Activated T-helper 2 cell treated with anti-CD3 and anti-CD28 coated beads, Interferon-gamma antibody, Interleukin-2, Interleukin-4, amounts not matched to agents 10 μg/mL and 5 μg/mL and 100 μg/mL, durations not matched to agents 14 hours and 24 hours and 36 hours (primary cell): ENCODE data around the gene SLC45A2. TPM values are rescaled to one million over a fixed set of nuclear protein-coding genes. Genes with fewer than 3 reads are reported as not detected.
A peak's percentile ranks its signal among the peaks of the same experiment; 100 is the strongest.
"Not testable (repeated sequence)": the region's sequence is repeated elsewhere in the genome, so short reads cannot be mapped to it uniquely, and the experiment has no call there.

Experiments used
- DNase-seq: peaks from one replicate; pipeline ENCODE4 v3.0.0; 2021; ENCODE audit warnings: low spot score
- H3K27ac Mint-ChIP-seq: one replicate; pipeline ENCODE4 v1.8.0; 2021; ENCODE audit warnings: mixed read lengths
- H3K27me3 Mint-ChIP-seq: one replicate; pipeline ENCODE4 v1.8.0; 2021; ENCODE audit warnings: low read depth, mixed read lengths
- H3K36me3 Mint-ChIP-seq: one replicate; pipeline ENCODE4 v1.8.0; 2021; ENCODE audit warnings: low read depth, mixed read lengths
- H3K4me1 Mint-ChIP-seq: one replicate; pipeline ENCODE4 v1.8.0; 2021; ENCODE audit warnings: low read depth, mixed read lengths
- H3K4me3 Mint-ChIP-seq: one replicate; pipeline ENCODE4 v1.8.0; 2021; ENCODE audit warnings: low read depth, mild to moderate bottlenecking, moderate library complexity, mixed read lengths
- H3K9me3 Mint-ChIP-seq: one replicate; pipeline ENCODE4 v1.8.0; 2021; ENCODE audit warnings: mixed read lengths
- intact Hi-C: fragments of 100-400 bp; cut with micrococcal nuclease; formaldehyde crosslinking; loops from one replicate; pipeline ENCODE4 v1.15.1; 2023
- total RNA-seq: library from RNA; stranded (reverse); gene quantifications from 2 replicates; pipeline ENCODE4 v1.2.3, GENCODE V29; 2022

SLC45A2 gene
- total RNA-seq, 1 donor from 2014 or later: not detected

GRCh38 chr5:34015120-34015822 is 30.8 kb upstream of the SLC45A2 start:
- peaks cover 6% of the 10 kb centered on the region for H3K9me3 Mint-ChIP-seq
- peak overlapping the region; percentile 59 for H3K27ac Mint-ChIP-seq
- H3K36me3 Mint-ChIP-seq: peaks cover 30% of the 10 kb centered on the region
- intact Hi-C loops: no loop called here
- DNase-seq: no peak
- no peak overlapping the region for H3K4me3 Mint-ChIP-seq
- peaks cover 36% of the 10 kb centered on the region for H3K4me1 Mint-ChIP-seq
- no peaks in the 10 kb centered on the region for H3K27me3 Mint-ChIP-seq

DNA sequence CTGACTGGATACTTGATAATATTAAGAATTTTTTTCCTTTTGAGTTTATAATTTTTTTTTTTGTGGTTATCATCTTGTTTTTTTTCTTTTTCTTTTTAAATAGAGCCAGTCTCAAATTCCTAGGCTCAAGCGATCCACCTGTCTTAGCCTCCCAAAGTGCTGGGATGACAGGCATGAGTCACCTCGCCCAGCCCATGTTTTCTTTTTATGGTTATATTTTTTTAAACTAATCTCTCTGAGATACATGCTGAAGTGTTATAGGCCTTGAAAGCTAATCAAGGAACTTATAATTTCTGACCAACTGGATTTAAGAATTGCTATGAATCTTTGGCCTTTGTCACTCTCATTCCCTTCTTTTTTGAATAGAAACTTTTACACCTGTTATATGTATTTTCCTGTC is 30.1 kb upstream of the SLC45A2 start:
- peak overlapping the region; percentile 59 for H3K27ac Mint-ChIP-seq

GRCh38 chr5:34013547-34013946 is 29.1 kb upstream of the SLC45A2 start:
- intact Hi-C loops: no loop called here
- no peak overlapping the region for H3K27ac Mint-ChIP-seq
- H3K9me3 Mint-ChIP-seq: peaks cover 6% of the 10 kb centered on the region
- no peak overlapping the region for H3K4me3 Mint-ChIP-seq
- no peak for DNase-seq
- H3K27me3 Mint-ChIP-seq: no peaks in the 10 kb centered on the region
- H3K36me3 Mint-ChIP-seq: peaks cover 18% of the 10 kb centered on the region
- H3K4me1 Mint-ChIP-seq: peaks cover 39% of the 10 kb centered on the region

More for the DNA sequence above, 30.1 kb upstream of the SLC45A2 start:
- H3K27me3 Mint-ChIP-seq: no peaks in the 10 kb centered on the region
- intact Hi-C loops: no loop called here
- peaks cover 6% of the 10 kb centered on the region for H3K9me3 Mint-ChIP-seq
- no peak for DNase-seq
- H3K36me3 Mint-ChIP-seq: peaks cover 24% of the 10 kb centered on the region
- no peak overlapping the region for H3K4me3 Mint-ChIP-seq
- peaks cover 33% of the 10 kb centered on the region for H3K4me1 Mint-ChIP-seq

- H3K4me3 Mint-ChIP-seq: no peak overlapping the region
Observed at GRCh38 chr5:34012791-34013190, 28.3 kb upstream of the SLC45A2 start.

DNA sequence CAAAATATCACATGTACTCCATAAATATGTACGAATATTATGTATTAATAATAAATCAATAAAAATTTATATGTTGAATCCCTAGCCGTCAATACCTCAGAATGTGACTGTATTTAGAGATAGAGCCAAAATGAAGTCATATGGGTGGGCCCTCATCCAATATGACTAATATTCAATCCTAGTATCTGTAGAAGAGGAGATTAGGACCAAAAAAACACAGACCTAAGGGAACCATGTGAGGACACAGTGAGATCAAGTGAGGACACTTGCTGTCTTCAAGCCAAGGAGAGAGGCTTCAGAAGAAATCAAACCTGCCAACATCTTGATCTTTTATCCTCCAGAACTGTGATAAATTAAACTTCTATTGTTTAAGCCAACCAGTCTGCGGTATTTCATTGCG is 27.0 kb upstream of the SLC45A2 start:
- Mint-ChIP-seq H3K4me3 (no peak overlapping the region), H3K4me1 (peaks cover 37% of the 10 kb centered on the region), H3K36me3 (peaks cover 13% of the 10 kb centered on the region), H3K27ac (no peak overlapping the region), H3K27me3 (no peaks in the 10 kb centered on the region), H3K9me3 (peaks cover 6% of the 10 kb centered on the region)
- intact Hi-C loops: no loop called here
- no peak for DNase-seq

More at GRCh38 chr5:34012791-34013190, 28.3 kb upstream of the SLC45A2 start:
- Mint-ChIP-seq H3K36me3 (peaks cover 14% of the 10 kb centered on the region), H3K4me1 (peaks cover 38% of the 10 kb centered on the region), H3K27me3 (no peaks in the 10 kb centered on the region), H3K27ac (no peak overlapping the region), H3K9me3 (peaks cover 6% of the 10 kb centered on the region)
- no peak for DNase-seq
- intact Hi-C loops: no loop called here

GRCh38 chr5:34010146-34010545 is 25.7 kb upstream of the SLC45A2 start:
- peaks cover 32% of the 10 kb centered on the region for H3K4me1 Mint-ChIP-seq
- H3K9me3 Mint-ChIP-seq, H3K27me3 Mint-ChIP-seq, H3K36me3 Mint-ChIP-seq, H3K4me3 Mint-ChIP-seq, intact Hi-C loops, DNase-seq, H3K27ac Mint-ChIP-seq: not testable (repeated sequence)

GRCh38 chr5:34009610-34010009 is 25.1 kb upstream of the SLC45A2 start:
- Mint-ChIP-seq H3K27ac (no peak overlapping the region), H3K9me3 (peaks cover 6% of the 10 kb centered on the region), H3K4me1 (peaks cover 29% of the 10 kb centered on the region), H3K27me3 (no peaks in the 10 kb centered on the region), H3K4me3 (no peak overlapping the region), H3K36me3 (peaks cover 12% of the 10 kb centered on the region)
- intact Hi-C loops: loop anchor here (2.0 kb wide), 2 partner anchors 45 to 569 kb away; partner anchors contain the start of gene TARS1
- no peak for DNase-seq

DNA sequence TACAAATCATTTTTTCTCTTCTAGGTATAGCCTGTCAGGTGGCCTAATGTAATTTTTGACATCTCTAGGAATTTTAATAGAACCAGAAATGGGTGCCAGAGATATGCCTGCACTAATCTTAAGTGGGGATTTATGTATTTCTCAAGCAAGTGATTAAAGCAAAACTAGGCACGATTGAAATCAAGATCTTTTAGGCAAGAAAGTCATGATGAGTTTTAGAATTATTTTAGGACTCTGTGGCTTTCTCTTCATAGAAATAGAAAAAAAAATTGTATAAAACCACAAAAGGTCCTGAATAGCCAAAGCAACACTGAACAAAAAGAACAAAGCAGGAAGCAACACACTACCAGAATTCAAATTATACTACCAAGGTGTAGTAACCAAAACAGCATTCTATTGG is 24.3 kb upstream of the SLC45A2 start:
- intact Hi-C loops: loop anchor here (1.0 to 2.0 kb wide), 3 partner anchors 13 to 568 kb away; partner anchors contain the start of gene TARS1
- H3K27ac Mint-ChIP-seq: peak overlapping the region; percentile 86
- peaks cover 3% of the 10 kb centered on the region for H3K9me3 Mint-ChIP-seq
- peaks cover 15% of the 10 kb centered on the region for H3K36me3 Mint-ChIP-seq
- no peaks in the 10 kb centered on the region for H3K27me3 Mint-ChIP-seq
- peaks cover 29% of the 10 kb centered on the region for H3K4me1 Mint-ChIP-seq
- H3K4me3 Mint-ChIP-seq: peak overlapping the region; percentile 86
- no peak for DNase-seq

- DNase-seq: peak; percentile 85
- Mint-ChIP-seq H3K27ac (peak within 1 kb of the TSS; percentile 86), H3K4me3 (peak within 1 kb of the TSS; percentile 86), H3K9me3 (no peaks in the 10 kb centered on the region), H3K36me3 (peaks cover 19% of the 10 kb centered on the region), H3K4me1 (peaks cover 29% of the 10 kb centered on the region), H3K27me3 (no peaks in the 10 kb centered on the region)
- intact Hi-C loops: loop anchor here (1.0 to 2.0 kb wide), 3 partner anchors 14 to 567 kb away; partner anchors contain the start of gene TARS1
Observed at GRCh38 chr5:34007621-34008600, 23.4 kb upstream of the SLC45A2 start, which contains the start of gene AMACR. Gene AMACR, minus strand, starts transcription at chr5:34008050. Its CDS starts 31 bp downstream, at chr5:34008019.

- no peak for DNase-seq
- peaks cover 29% of the 10 kb centered on the region for H3K4me1 Mint-ChIP-seq
- peaks cover 19% of the 10 kb centered on the region for H3K36me3 Mint-ChIP-seq
Observed at GRCh38 chr5:34007201-34007620, 22.7 kb upstream of the SLC45A2 start.

GRCh38 chr5:34005681-34006080 is 21.2 kb upstream of the SLC45A2 start:
- H3K27ac Mint-ChIP-seq: no peak overlapping the region
- H3K4me1 Mint-ChIP-seq: peaks cover 26% of the 10 kb centered on the region
- no peaks in the 10 kb centered on the region for H3K9me3 Mint-ChIP-seq
- H3K4me3 Mint-ChIP-seq: no peak overlapping the region
- DNase-seq: no peak
- H3K36me3 Mint-ChIP-seq: peaks cover 19% of the 10 kb centered on the region
- H3K27me3 Mint-ChIP-seq: no peaks in the 10 kb centered on the region
- intact Hi-C loops: no loop called here

More at GRCh38 chr5:34007201-34007620, 22.7 kb upstream of the SLC45A2 start:
- Mint-ChIP-seq H3K27me3 (no peaks in the 10 kb centered on the region), H3K4me3 (peak overlapping the region; percentile 86), H3K9me3 (no peaks in the 10 kb centered on the region), H3K27ac (peak overlapping the region; percentile 84)
- intact Hi-C loops: no loop called here

DNA sequence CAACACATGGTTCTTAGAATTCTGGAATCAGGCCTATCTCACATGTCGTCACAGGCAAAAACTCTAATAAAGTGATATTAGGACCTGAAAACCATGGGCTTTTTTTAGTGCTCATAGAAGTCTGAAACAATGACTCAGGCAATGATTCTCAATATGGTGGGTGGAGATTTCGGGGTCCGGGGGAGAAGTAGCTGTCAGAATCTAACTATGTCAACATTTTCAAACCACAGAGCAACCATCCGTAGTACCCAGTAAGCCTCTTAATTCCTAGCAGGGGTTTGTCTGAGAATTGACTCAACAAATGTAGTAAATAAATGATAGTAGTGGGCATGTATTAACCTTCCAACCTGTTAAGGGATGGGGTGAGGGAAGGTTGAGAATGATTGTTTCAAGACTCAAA is 20.7 kb upstream of the SLC45A2 start:
- no peaks in the 10 kb centered on the region for H3K27me3 Mint-ChIP-seq
- H3K36me3 Mint-ChIP-seq: peaks cover 19% of the 10 kb centered on the region
- H3K9me3 Mint-ChIP-seq: no peaks in the 10 kb centered on the region
- no peak overlapping the region for H3K27ac Mint-ChIP-seq
- H3K4me3 Mint-ChIP-seq: no peak overlapping the region
- intact Hi-C loops: no loop called here
- peaks cover 26% of the 10 kb centered on the region for H3K4me1 Mint-ChIP-seq
- no peak for DNase-seq
